Neural crest cell (in vitro differentiated cells): ENCODE measurements around the gene RRM2. TPM values are rescaled to one million over a fixed set of nuclear protein-coding genes. Genes with fewer than 3 reads are reported as not detected.
A peak's percentile ranks its signal among the peaks of the same experiment; 100 is the strongest.

ENCODE experiments used
- DNase-seq: peaks from one replicate; pipeline ENCODE4 v3.0.0; 2021; ENCODE audit warnings: low read depth, mixed read lengths, low spot score
- H3K27ac Mint-ChIP-seq: one replicate; pipeline ENCODE4 v1.8.0; 2021; ENCODE audit warnings: mild to moderate bottlenecking, mixed read lengths; ENCODE audit not compliant: unreplicated experiment
- H3K27me3 Mint-ChIP-seq: 2 replicates; pipeline ENCODE4 v1.8.0; 2021; ENCODE audit warnings: low read depth, mild to moderate bottlenecking, mixed read lengths
- H3K36me3 Mint-ChIP-seq: 2 replicates; pipeline ENCODE4 v1.8.0; 2021; ENCODE audit warnings: low read depth, mild to moderate bottlenecking, mixed read lengths
- H3K4me1 Mint-ChIP-seq: 2 replicates; pipeline ENCODE4 v1.8.0; 2021; ENCODE audit warnings: mixed read lengths
- H3K4me3 Mint-ChIP-seq: one replicate; pipeline ENCODE4 v1.8.0; 2021; ENCODE audit warnings: mild to moderate bottlenecking, mixed read lengths
- H3K9me3 Mint-ChIP-seq: 2 replicates; pipeline ENCODE4 v1.8.0; 2021; ENCODE audit warnings: mixed read lengths
- total RNA-seq: library from RNA; stranded (reverse); gene quantifications from 2 replicates; pipeline ENCODE4 v1.2.1, GENCODE V29; 2021
- TF ChIP-seq, protein P1 (sequence below): fragments of 200-600 bp; sonication (generic); conservative IDR thresholded peaks from 2 replicates; pipeline ENCODE4 v1.5.0; 2021; ENCODE audit warnings: antibody characterized with exemption, mild to moderate bottlenecking

Gene RRM2
- total RNA-seq, 1 donor from 2014 or later: 210 TPM

DNA sequence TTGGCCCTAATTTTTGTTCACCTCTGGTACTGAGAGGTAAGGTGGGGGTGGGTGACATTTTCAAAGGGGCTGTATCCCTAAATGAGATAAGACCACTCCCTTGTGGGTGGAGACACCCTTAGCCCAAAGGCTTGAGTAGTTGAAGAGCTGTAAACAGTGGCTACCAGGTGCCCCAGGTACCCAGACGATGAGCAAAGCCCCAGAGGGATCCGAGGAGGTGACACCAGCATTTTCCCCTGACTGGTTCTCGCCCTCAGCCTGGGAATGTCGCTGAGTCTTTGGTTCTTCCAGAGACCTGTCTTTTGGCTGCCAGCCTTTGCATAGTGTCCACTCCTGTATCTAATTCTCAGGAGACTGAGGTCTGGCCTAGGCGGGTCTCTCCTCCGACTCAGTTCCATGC, 36.5 kb downstream of the RRM2 start:
- peaks cover 48% of the 10 kb centered on the region for H3K4me1 Mint-ChIP-seq
- H3K4me3 Mint-ChIP-seq: peak overlapping the region; percentile 9
- no peaks in the 10 kb centered on the region for H3K27me3 Mint-ChIP-seq
- TF ChIP-seq, protein P1, sequence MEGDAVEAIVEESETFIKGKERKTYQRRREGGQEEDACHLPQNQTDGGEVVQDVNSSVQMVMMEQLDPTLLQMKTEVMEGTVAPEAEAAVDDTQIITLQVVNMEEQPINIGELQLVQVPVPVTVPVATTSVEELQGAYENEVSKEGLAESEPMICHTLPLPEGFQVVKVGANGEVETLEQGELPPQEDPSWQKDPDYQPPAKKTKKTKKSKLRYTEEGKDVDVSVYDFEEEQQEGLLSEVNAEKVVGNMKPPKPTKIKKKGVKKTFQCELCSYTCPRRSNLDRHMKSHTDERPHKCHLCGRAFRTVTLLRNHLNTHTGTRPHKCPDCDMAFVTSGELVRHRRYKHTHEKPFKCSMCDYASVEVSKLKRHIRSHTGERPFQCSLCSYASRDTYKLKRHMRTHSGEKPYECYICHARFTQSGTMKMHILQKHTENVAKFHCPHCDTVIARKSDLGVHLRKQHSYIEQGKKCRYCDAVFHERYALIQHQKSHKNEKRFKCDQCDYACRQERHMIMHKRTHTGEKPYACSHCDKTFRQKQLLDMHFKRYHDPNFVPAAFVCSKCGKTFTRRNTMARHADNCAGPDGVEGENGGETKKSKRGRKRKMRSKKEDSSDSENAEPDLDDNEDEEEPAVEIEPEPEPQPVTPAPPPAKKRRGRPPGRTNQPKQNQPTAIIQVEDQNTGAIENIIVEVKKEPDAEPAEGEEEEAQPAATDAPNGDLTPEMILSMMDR: no peak
- H3K9me3 Mint-ChIP-seq: no peaks in the 10 kb centered on the region
- H3K36me3 Mint-ChIP-seq: peaks cover 2% of the 10 kb centered on the region
- peak overlapping the region; percentile 95 for H3K27ac Mint-ChIP-seq
- DNase-seq: no peak

DNA sequence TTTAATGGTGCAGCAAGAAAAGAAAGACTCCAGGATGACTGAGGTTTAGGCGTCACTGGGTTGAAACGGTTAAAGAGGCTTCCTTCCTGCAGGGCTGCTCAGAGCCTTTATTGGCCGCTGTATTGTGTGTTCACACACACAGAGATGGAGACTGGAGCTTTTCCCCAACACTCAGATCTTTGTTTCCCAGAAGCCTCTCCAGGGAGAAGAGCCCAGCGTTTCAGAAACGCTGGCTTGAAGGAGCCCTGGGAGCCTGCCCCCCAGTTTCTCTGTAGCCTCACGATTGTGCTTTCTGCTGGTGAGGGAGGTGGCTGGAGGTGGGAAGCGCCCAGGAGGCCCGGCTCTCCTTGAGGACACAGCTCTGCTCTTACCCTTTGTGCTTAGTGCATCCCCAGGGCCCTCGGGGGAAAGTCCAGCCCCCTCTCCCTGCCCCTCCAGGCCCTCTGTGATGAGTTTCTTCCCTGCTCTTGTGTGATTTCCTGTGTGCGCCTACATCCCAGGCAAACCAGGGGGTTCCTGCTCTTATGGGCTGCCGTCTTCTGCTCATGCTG, 37.1 kb downstream of the RRM2 start:
- Mint-ChIP-seq H3K9me3 (no peaks in the 10 kb centered on the region), H3K27ac (peak overlapping the region; percentile 92), H3K36me3 (peaks cover 2% of the 10 kb centered on the region), H3K4me1 (peaks cover 51% of the 10 kb centered on the region), H3K27me3 (no peaks in the 10 kb centered on the region), H3K4me3 (peak overlapping the region; percentile 9)
- TF ChIP-seq, protein P1: no peak
- no peak for DNase-seq

DNA sequence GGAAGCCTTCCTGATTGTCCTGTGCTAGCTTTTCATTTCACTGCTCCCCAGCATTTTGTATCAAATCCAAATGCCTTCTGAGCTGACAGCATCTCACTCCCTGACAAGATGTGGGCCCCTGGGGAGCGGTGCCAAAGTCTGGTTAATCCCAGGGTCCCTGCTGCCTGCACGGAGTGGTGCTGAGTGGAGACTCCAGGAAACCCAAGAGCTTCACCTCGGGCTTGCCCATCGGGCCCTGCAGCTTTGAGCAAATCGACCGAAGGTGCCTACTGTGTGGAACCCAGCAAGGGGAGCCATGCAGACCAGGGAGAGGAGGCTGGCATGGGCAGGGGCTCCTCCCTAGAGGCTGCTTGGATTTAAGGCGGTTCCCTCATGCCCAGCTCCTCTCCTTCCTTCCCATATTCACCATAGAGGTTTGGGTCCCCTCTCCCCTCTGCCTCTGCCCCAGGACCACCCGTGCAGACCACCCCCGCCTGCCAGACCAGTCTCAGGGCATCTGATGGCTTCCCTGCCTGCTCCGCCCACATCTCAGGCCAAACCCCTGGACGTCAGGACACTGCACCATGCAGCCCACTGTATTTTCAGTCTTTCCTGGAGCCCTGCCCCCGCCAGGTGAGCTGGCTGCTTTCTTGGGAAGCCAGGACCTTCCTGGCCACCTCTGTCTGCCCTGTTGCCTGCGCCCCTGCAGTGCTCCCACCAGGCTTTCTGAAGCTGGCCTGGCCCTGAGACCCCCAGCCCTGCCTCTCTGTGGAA, 37.8 kb downstream of the RRM2 start:
- TF ChIP-seq, protein P1: no peak
- Mint-ChIP-seq H3K27ac (peak overlapping the region; percentile 92), H3K4me3 (no peak overlapping the region), H3K36me3 (peaks cover 2% of the 10 kb centered on the region), H3K9me3 (no peaks in the 10 kb centered on the region), H3K27me3 (no peaks in the 10 kb centered on the region), H3K4me1 (peaks cover 52% of the 10 kb centered on the region)
- DNase-seq: no peak

DNA sequence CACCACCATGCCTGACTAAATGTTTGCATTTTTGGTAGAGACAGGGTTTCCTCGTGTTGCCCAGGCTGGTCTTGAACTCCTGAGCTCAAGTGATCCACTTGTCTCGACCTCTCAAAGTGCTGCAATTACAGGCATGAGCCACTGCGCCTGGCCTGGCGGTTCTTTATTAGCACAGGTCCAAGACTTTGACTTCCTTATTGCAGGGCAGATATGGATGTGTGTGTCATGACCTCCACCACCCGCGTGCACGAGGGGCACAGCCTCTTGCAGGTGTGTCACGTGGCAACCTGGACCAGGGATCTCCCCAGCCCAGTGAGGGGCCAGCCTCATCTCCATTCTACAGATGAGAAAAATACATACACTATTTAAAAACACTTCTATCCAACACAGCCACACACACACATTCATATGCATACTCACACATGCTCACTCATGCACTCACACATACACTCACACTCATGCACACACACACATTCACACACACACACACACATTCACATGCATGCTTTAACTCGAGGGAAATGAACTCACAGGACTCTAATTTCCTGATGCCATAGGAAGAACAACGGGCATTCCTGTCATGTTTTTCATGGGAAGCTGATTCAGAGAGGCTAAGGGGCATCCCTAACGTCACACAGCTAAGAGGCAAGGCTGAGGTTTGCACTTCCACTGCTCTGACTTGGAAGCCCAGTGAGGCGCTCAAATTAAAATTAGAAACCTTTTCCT, 38.8 kb downstream of the RRM2 start:
- no peaks in the 10 kb centered on the region for H3K9me3 Mint-ChIP-seq
- TF ChIP-seq, protein P1: no peak
- DNase-seq: no peak
- H3K27me3 Mint-ChIP-seq: no peaks in the 10 kb centered on the region
- H3K4me1 Mint-ChIP-seq: peaks cover 57% of the 10 kb centered on the region
- peaks cover 2% of the 10 kb centered on the region for H3K36me3 Mint-ChIP-seq
- peak overlapping the region; percentile 32 for H3K4me3 Mint-ChIP-seq
- no peak overlapping the region for H3K27ac Mint-ChIP-seq

DNA sequence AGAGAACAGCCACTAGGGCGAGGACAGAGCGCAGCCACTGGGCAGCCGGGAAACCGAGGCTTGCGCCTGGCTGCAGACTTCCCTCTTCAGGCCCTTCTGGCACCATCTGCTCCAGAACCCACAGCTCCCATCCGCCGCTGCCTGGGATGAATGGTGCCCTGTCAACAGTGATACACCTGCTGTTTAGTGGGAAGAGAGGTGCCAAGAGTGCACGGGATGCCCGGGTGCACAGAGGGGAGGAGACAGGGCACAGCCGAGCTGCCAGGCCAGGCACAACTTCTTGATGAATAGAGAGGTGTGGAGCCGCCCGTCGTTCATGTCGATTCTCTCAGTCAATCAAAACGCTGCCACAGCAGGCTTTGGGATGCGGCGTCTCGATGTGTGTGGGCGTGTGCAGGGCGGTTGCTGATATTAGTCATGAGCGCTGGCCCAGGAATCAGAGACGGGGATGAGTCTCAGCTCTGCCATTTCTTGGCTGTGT, 39.5 kb downstream of the RRM2 start:
- peaks cover 57% of the 10 kb centered on the region for H3K4me1 Mint-ChIP-seq
- no peaks in the 10 kb centered on the region for H3K9me3 Mint-ChIP-seq
- DNase-seq: no peak

More for the DNA sequence above, 39.5 kb downstream of the RRM2 start:
- H3K4me3 Mint-ChIP-seq: no peak overlapping the region
- TF ChIP-seq, protein P1: no peak
- peaks cover 2% of the 10 kb centered on the region for H3K36me3 Mint-ChIP-seq
- H3K27me3 Mint-ChIP-seq: no peaks in the 10 kb centered on the region
- H3K27ac Mint-ChIP-seq: no peak overlapping the region
